OCI-LY3 (cell line): Measurements from ENCODE around the gene SHD.

Experiments
- H2AFZ ChIP-seq: fragments of 200-600, 300-600 bp; shearing (Covaris generic); 2 replicates; pipeline ENCODE4 v1.6.0; 2014; ENCODE audit warnings: antibody characterized with exemption, low read depth, low read length
- H3K27ac ChIP-seq: fragments of 200-600, 300-600 bp; sonication (generic); 2 replicates; pipeline ENCODE4 v1.5.1; 2014; ENCODE audit warnings: mild to moderate bottlenecking, low read length, moderate library complexity, mixed read lengths
- H3K27me3 ChIP-seq: fragments of 200-600, 300-600 bp; sonication (generic); 2 replicates; pipeline ENCODE4 v1.6.1; 2014; ENCODE audit warnings: low read depth, low read length, mixed read lengths
- H3K36me3 ChIP-seq: fragments of 200-600, 300-600 bp; sonication (generic); replicated peaks from 2 replicates; pipeline ENCODE3; 2014; ENCODE audit warnings: low read depth, low read length, mixed read lengths
- H3K4me1 ChIP-seq: fragments of 300-600, 200-600 bp; sonication (generic); 2 replicates; pipeline ENCODE4 v1.6.1; 2014; ENCODE audit warnings: low read length, mixed read lengths
- H3K4me2 ChIP-seq: fragments of 200-600, 300-600 bp; sonication (generic); 2 replicates; pipeline ENCODE4 v1.6.1; 2014; ENCODE audit warnings: low read length, mixed read lengths
- H3K4me3 ChIP-seq: fragments of 300-600, 200-600 bp; sonication (generic); 2 replicates; pipeline ENCODE4 v1.5.1; 2014; ENCODE audit warnings: antibody characterized with exemption, mild to moderate bottlenecking, low read length, moderate library complexity
- H3K79me2 ChIP-seq: fragments of 300-600, 200-600 bp; shearing (Covaris generic); 2 replicates; pipeline ENCODE4 v1.6.1; 2014; ENCODE audit warnings: mild to moderate bottlenecking, low read length, mixed read lengths
- H3K9ac ChIP-seq: fragments of 300-600, 200-600 bp; shearing (Covaris generic); 2 replicates; pipeline ENCODE4 v1.6.0; 2014; ENCODE audit warnings: mild to moderate bottlenecking, low read length, moderate library complexity
- H3K9me3 ChIP-seq: fragments of 200-600, 300-600 bp; shearing (Covaris generic); 2 replicates; pipeline ENCODE4 v1.6.1; 2014; ENCODE audit warnings: low read length, mixed read lengths; ENCODE audit not compliant: insufficient read depth
- H4K20me1 ChIP-seq: fragments of 200-600, 300-600 bp; sonication (generic); 2 replicates; pipeline ENCODE4 v1.6.1; 2016; ENCODE audit warnings: low read length, mixed read lengths; ENCODE audit not compliant: insufficient read depth
- CTCF ChIP-seq: fragments of 200-600, 300-600 bp; sonication (generic); IDR thresholded peaks from 2 replicates; pipeline ENCODE4 v1.5.1; 2014; ENCODE audit warnings: antibody characterized with exemption, low read length, low read depth
- EZH2phosphoT487 ChIP-seq: fragments of 200-600 bp; shearing (Covaris generic); IDR thresholded peaks from 2 replicates; pipeline ENCODE4 v1.6.1; 2018; ENCODE audit warnings: antibody characterized with exemption, mixed run types, low read depth

Gene SHD

GRCh38 chr19:4291184-4291732 lies 12.2 kb downstream of the SHD start:
- no peaks in the 10 kb centered on the region for H4K20me1 ChIP-seq
- no peaks in the 10 kb centered on the region for H3K4me1 ChIP-seq
- no peak overlapping the region for H2AFZ ChIP-seq
- H3K9ac ChIP-seq: no peak overlapping the region
- H3K4me3 ChIP-seq: no peak overlapping the region
- H3K79me2 ChIP-seq: no peaks in the 10 kb centered on the region
- TF ChIP-seq EZH2phosphoT487 (no peak), CTCF (no peak)
- no peaks in the 10 kb centered on the region for H3K36me3 ChIP-seq
- no peak overlapping the region for H3K27ac ChIP-seq
- peaks cover 4% of the 10 kb centered on the region; the same call in 1 of the 2 replicates for H3K27me3 ChIP-seq
- H3K4me2 ChIP-seq: no peak overlapping the region
- no peaks in the 10 kb centered on the region for H3K9me3 ChIP-seq

DNA sequence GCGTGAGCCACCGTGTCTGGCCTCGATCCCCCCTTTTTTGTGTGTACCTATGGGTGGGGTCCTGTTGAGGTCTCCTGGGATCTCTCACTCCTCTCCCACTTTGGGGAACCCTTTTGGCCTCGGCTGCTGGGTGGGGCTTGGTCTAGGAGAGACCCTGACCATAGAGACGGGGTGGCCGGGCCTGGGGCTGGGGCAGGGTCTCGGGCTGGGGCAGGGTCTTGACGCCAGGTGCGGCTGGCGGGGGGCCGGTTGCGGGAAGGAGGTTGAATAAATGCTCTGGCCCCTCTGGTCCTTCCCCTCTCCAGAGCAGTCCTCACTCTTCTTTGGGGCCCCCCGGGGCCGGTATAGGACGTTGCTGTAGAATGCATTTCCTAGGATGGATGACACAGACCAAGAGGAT lies 13.4 kb downstream of the SHD start:
- TF ChIP-seq CTCF (no peak), EZH2phosphoT487 (no peak)
- Histone ChIP-seq H4K20me1 (no peaks in the 10 kb centered on the region), H3K4me3 (no peak overlapping the region), H3K9me3 (no peaks in the 10 kb centered on the region), H3K9ac (no peak overlapping the region), H3K4me1 (no peaks in the 10 kb centered on the region), H3K4me2 (no peak overlapping the region), H3K27me3 (peaks cover 4% of the 10 kb centered on the region; the same call in 1 of the 2 replicates), H3K27ac (no peak overlapping the region), H3K79me2 (no peaks in the 10 kb centered on the region), H2AFZ (no peak overlapping the region), H3K36me3 (no peaks in the 10 kb centered on the region)

- Histone ChIP-seq H3K27me3 (peaks cover 4% of the 10 kb centered on the region; the same call in 1 of the 2 replicates), H3K4me2 (no peak overlapping the region), H3K27ac (no peak overlapping the region), H3K9me3 (no peaks in the 10 kb centered on the region), H3K36me3 (no peaks in the 10 kb centered on the region), H2AFZ (no peak overlapping the region), H4K20me1 (no peaks in the 10 kb centered on the region), H3K4me3 (no peak overlapping the region), H3K4me1 (no peaks in the 10 kb centered on the region), H3K9ac (no peak overlapping the region), H3K79me2 (no peaks in the 10 kb centered on the region)
- TF ChIP-seq EZH2phosphoT487 (no peak), CTCF (no peak)
Observed at GRCh38 chr19:4294389-4294788, 15.3 kb downstream of the SHD start.

GRCh38 chr19:4295972-4296771 lies 17.1 kb downstream of the SHD start:
- H2AFZ ChIP-seq: no peak overlapping the region
- H4K20me1 ChIP-seq: no peaks in the 10 kb centered on the region
- H3K79me2 ChIP-seq: no peaks in the 10 kb centered on the region
- no peaks in the 10 kb centered on the region for H3K9me3 ChIP-seq
- H3K36me3 ChIP-seq: no peaks in the 10 kb centered on the region
- H3K4me3 ChIP-seq: no peak overlapping the region
- TF ChIP-seq EZH2phosphoT487 (no peak), CTCF (no peak)
- no peak overlapping the region for H3K4me2 ChIP-seq
- H3K27ac ChIP-seq: no peak overlapping the region
- no peak overlapping the region for H3K9ac ChIP-seq
- H3K4me1 ChIP-seq: no peaks in the 10 kb centered on the region
- peaks cover 4% of the 10 kb centered on the region; the same call in 1 of the 2 replicates for H3K27me3 ChIP-seq
